GM18861 (cell line): Measurements from ENCODE around the gene TNFSF12.
A peak's percentile ranks its signal among the peaks of the same experiment; 100 is the strongest.
"Not testable (repeated sequence)": the region's sequence is repeated elsewhere in the genome, so short reads cannot be mapped to it uniquely, and the experiment has no call there.

Source experiments
- ATAC-seq: cut with Tn5 transposase; IDR thresholded peaks from one replicate; pipeline ENCODE4 v1.9.1; 2021; ENCODE audit not compliant: unreplicated experiment

The TNFSF12 gene

GRCh38 chr17:7583253-7584109 is 34.6 kb downstream of the TNFSF12 start, which contains the start of gene MPDU1:
TSS of gene MPDU1 (plus strand) at chr17:7583852. CDS start at chr17:7583863, 11 bp downstream.
- ATAC-seq = peak; percentile 50

GRCh38 chr17:7586673-7587419 is 38.0 kb downstream of the TNFSF12 start:
- ATAC-seq = no peak

- no peak for ATAC-seq
These were observed 38.7 kb downstream of the TNFSF12 start for GRCh38 chr17:7587420-7588151.

GRCh38 chr17:7588553-7589203 is 39.8 kb downstream of the TNFSF12 start:
- no peak for ATAC-seq

GRCh38 chr17:7589204-7589868 is 40.5 kb downstream of the TNFSF12 start:
- ATAC-seq = no peak

GRCh38 chr17:7589891-7590691 is 41.2 kb downstream of the TNFSF12 start, which contains the start of gene SOX15:
TSS of gene SOX15 (minus strand) at chr17:7590094. CDS start at chr17:7589676, 418 bp downstream.
- no peak for ATAC-seq

- no peak for ATAC-seq
These were observed 41.9 kb downstream of the TNFSF12 start for GRCh38 chr17:7590743-7591142.

GRCh38 chr17:7591596-7591995 is 42.7 kb downstream of the TNFSF12 start:
- ATAC-seq = no peak

GRCh38 chr17:7592422-7593021 is 43.7 kb downstream of the TNFSF12 start:
- no peak for ATAC-seq

- no peak for ATAC-seq
These were observed 44.4 kb downstream of the TNFSF12 start for GRCh38 chr17:7593296-7593695.

- not testable (repeated sequence) for ATAC-seq
These were observed 48.7 kb downstream of the TNFSF12 start for GRCh38 chr17:7597561-7597960.

- ATAC-seq = no peak
These were observed 57.4 kb downstream of the TNFSF12 start for GRCh38 chr17:7606280-7606679.
